H1 (cell line): ENCODE data around the gene SNX6. TPM values are rescaled to one million over a fixed set of nuclear protein-coding genes. Genes with fewer than 3 reads are reported as not detected.

Source experiments
- CTCF ChIA-PET: fragments of 300-600 bp; sonication (Branson Sonifier 250); formaldehyde crosslinking; loops from one replicate; lab custom pipeline; 2021; ENCODE audit not compliant: partially characterized antibody; lab: Charles Lee
- POLR2A ChIA-PET: fragments of 300-600 bp; sonication (Branson Sonifier 250); formaldehyde crosslinking; loops from one replicate; lab custom pipeline; 2021; ENCODE audit warnings: inconsistent platforms; ENCODE audit not compliant: partially characterized antibody; lab: Charles Lee
- DNase-seq, 2 experiments: peaks; one replicate each; pipeline versions ENCODE4 v3.0.0 to v3.0.0-alpha.2; 2010 to 2022; ENCODE audit warnings: low spot score in 2 of 2, low read depth in 1 of 2, mixed read lengths in 1 of 2
- FAIRE-seq: peaks from 2 replicates; lab custom pipeline; 2011; peaks lifted over from hg19 to GRCh38; lab: Jason Lieb, UNC
- H2AFZ ChIP-seq: 2 replicates; pipeline ENCODE4 v1.8.1; 2012; ENCODE audit warnings: low read length, inconsistent platforms
- H2AK5ac ChIP-seq: 2 replicates; pipeline ENCODE4 v1.6.1; 2013; ENCODE audit warnings: low read depth, low read length
- H2BK120ac ChIP-seq: replicated peaks from 2 replicates; pipeline ENCODE3; 2013; ENCODE audit warnings: low read depth, low read length, inconsistent platforms
- H2BK12ac ChIP-seq: 2 replicates; pipeline ENCODE4 v1.6.1; 2013; ENCODE audit warnings: low read depth, low read length
- H2BK15ac ChIP-seq: 2 replicates; pipeline ENCODE4 v1.6.1; 2013; ENCODE audit warnings: low read length
- H2BK20ac ChIP-seq: 2 replicates; pipeline ENCODE4 v1.6.1; 2013; ENCODE audit warnings: low read length
- H2BK5ac ChIP-seq: 2 replicates; pipeline ENCODE4 v1.6.1; 2013; ENCODE audit warnings: low read depth, low read length
- H3K14ac ChIP-seq: 2 replicates; pipeline ENCODE4 v1.6.1; 2013; ENCODE audit warnings: inconsistent platforms; ENCODE audit not compliant: insufficient read length
- H3K18ac ChIP-seq: 2 replicates; pipeline ENCODE4 v1.6.1; 2013; ENCODE audit warnings: low read length; ENCODE audit errors: extremely low read depth
- H3K23ac ChIP-seq: 2 replicates; pipeline ENCODE4 v1.6.1; 2013; ENCODE audit warnings: inconsistent platforms; ENCODE audit not compliant: insufficient read length
- H3K23me2 ChIP-seq: 2 replicates; pipeline ENCODE4 v1.6.1; 2013; ENCODE audit warnings: low read depth, low read length
- H3K27ac ChIP-seq: 2 replicates; pipeline ENCODE4 v1.6.1; 2011; ENCODE audit warnings: low read depth, low read length, inconsistent platforms
- H3K27me3 ChIP-seq, 4 experiments: replicated peaks in 1 of 4; 1 replicate in 1 of 4; 2 replicates in 3 of 4; pipeline versions ENCODE4 v1.6.1 to v1.8.1; 2011 to 2013; ENCODE audit warnings: low read length in 3 of 4, mild to moderate bottlenecking in 3 of 4, inconsistent platforms in 2 of 4, mixed read lengths in 2 of 4, moderate library complexity in 1 of 4; ENCODE audit not compliant: control insufficient read depth in 3 of 4, insufficient read depth in 3 of 4; ENCODE audit errors: extremely low read depth in 1 of 4
- H3K36me3 ChIP-seq, 4 experiments: 2 replicates each; pipeline versions ENCODE4 v1.6.1 to v1.8.1; 2011 to 2013; ENCODE audit warnings: mild to moderate bottlenecking in 4 of 4, low read length in 3 of 4, moderate library complexity in 2 of 4, control low read depth in 1 of 4, inconsistent platforms in 1 of 4; ENCODE audit not compliant: insufficient read depth in 4 of 4, control insufficient read depth in 2 of 4
- H3K4ac ChIP-seq: replicated peaks from 2 replicates; pipeline ENCODE3; 2013; ENCODE audit warnings: low read length, low read depth, mixed read lengths, inconsistent platforms; ENCODE audit not compliant: insufficient read length
- H3K4me1 ChIP-seq, 4 experiments: replicated peaks in 1 of 4; 1 replicate in 1 of 4; 2 replicates in 3 of 4; pipeline versions ENCODE4 v1.6.1 to v1.8.1; 2011 to 2013; ENCODE audit warnings: low read length in 3 of 4, inconsistent platforms in 2 of 4, mixed read lengths in 1 of 4; ENCODE audit not compliant: insufficient read depth in 4 of 4, control insufficient read depth in 3 of 4
- H3K4me2 ChIP-seq, 2 experiments: 2 replicates each; pipeline versions ENCODE4 v1.6.1 to v1.8.1; 2011 to 2013; ENCODE audit warnings: low read depth in 2 of 2, low read length in 2 of 2, control low read depth in 1 of 2, inconsistent platforms in 1 of 2, mild to moderate bottlenecking in 1 of 2; ENCODE audit not compliant: insufficient read depth in 1 of 2
- H3K4me3 ChIP-seq, 4 experiments: fragments of 200-600, 300-600 bp in 1 of 4; sonication (generic), shearing (Covaris generic), sonication (Bioruptor Twin) in 1 of 4; 2 replicates each; pipeline versions ENCODE4 v1.5.1 to v1.8.1; 2011 to 2016; ENCODE audit warnings: low read length in 4 of 4, low read depth in 3 of 4, control low read depth in 2 of 4, inconsistent platforms in 2 of 4, mild to moderate bottlenecking in 2 of 4, mixed read lengths in 1 of 4, moderate library complexity in 1 of 4; ENCODE audit not compliant: insufficient read depth in 2 of 4; ENCODE audit errors: extremely low read depth in 1 of 4
- H3K56ac ChIP-seq: replicated peaks from 2 replicates; pipeline ENCODE3; 2013; ENCODE audit warnings: low read depth, mild to moderate bottlenecking, mixed read lengths, low read length, inconsistent platforms; ENCODE audit not compliant: insufficient read length
- H3K79me1 ChIP-seq: 2 replicates; pipeline ENCODE4 v1.6.1; 2013; ENCODE audit warnings: low read depth, low read length, control low read depth
- H3K79me2 ChIP-seq, 2 experiments: 2 replicates each; pipeline versions ENCODE4 v1.6.1 to v1.8.1; 2012 to 2013; ENCODE audit warnings: low read length in 2 of 2, mild to moderate bottlenecking in 2 of 2, inconsistent platforms in 1 of 2; ENCODE audit not compliant: insufficient read depth in 2 of 2, control insufficient read depth in 1 of 2
- H3K9ac ChIP-seq, 4 experiments: replicated peaks in 1 of 4; 1 replicate in 1 of 4; 2 replicates in 3 of 4; pipeline versions ENCODE4 v1.6.1 to v1.8.1; 2011 to 2013; ENCODE audit warnings: low read depth in 3 of 4, low read length in 3 of 4, control low read depth in 2 of 4, mild to moderate bottlenecking in 2 of 4, moderate library complexity in 2 of 4, inconsistent platforms in 1 of 4; ENCODE audit errors: extremely low read depth in 1 of 4
- H3K9me3 ChIP-seq, 2 experiments: 2 replicates each; pipeline versions ENCODE4 v1.6.1 to v1.8.1; 2012 to 2013; ENCODE audit warnings: mild to moderate bottlenecking in 2 of 2, moderate library complexity in 2 of 2, control low read depth in 1 of 2, inconsistent platforms in 1 of 2, low read depth in 1 of 2, low read length in 1 of 2, mixed read lengths in 1 of 2; ENCODE audit not compliant: insufficient read depth in 2 of 2
- H4K20me1 ChIP-seq, 2 experiments: replicated peaks in 1 of 2; 2 replicates each; pipeline versions ENCODE3 to v1.8.1; 2011 to 2013; ENCODE audit warnings: inconsistent platforms in 2 of 2, low read length in 2 of 2, mild to moderate bottlenecking in 1 of 2; ENCODE audit not compliant: insufficient read depth in 2 of 2, control insufficient read depth in 1 of 2
- H4K5ac ChIP-seq: 2 replicates; pipeline ENCODE4 v1.6.1; 2013; ENCODE audit warnings: low read length, low read depth, mixed read lengths, inconsistent platforms; ENCODE audit not compliant: insufficient read length
- H4K8ac ChIP-seq: 2 replicates; pipeline ENCODE4 v1.8.0; 2013; ENCODE audit warnings: mild to moderate bottlenecking, moderate library complexity, low read length, inconsistent platforms; ENCODE audit not compliant: insufficient read depth; ENCODE audit errors: extremely low read depth
- H4K91ac ChIP-seq: replicated peaks from 2 replicates; pipeline ENCODE3; 2013; ENCODE audit warnings: low read length, mixed read lengths, inconsistent platforms; ENCODE audit not compliant: insufficient read length
- CHD1 ChIP-seq: IDR thresholded peaks from 2 replicates; pipeline ENCODE4 v1.6.1; 2012; ENCODE audit warnings: low read depth, low read length, improper control_type of control experiment
- FOSL1 ChIP-seq: IDR thresholded peaks from 2 replicates; pipeline ENCODE4 v1.6.1; 2011; ENCODE audit warnings: mild to moderate bottlenecking, low read depth, low read length, moderate library complexity; ENCODE audit not compliant: insufficient read depth
- GABPA ChIP-seq: IDR thresholded peaks from 2 replicates; pipeline ENCODE4 v1.6.1; 2011; ENCODE audit warnings: mild to moderate bottlenecking, low read length, moderate library complexity, borderline replicate concordance; ENCODE audit not compliant: insufficient read depth
- JUND ChIP-seq: IDR thresholded peaks from 2 replicates; pipeline ENCODE4 v1.6.1; 2011; ENCODE audit warnings: mild to moderate bottlenecking, improper control_type of control experiment, low read length
- POLR2A ChIP-seq, 2 experiments: IDR thresholded peaks; 1 replicate in 1 of 2; 2 replicates in 1 of 2; pipeline ENCODE4 v1.6.1; 2011; ENCODE audit warnings: low read depth in 2 of 2, low read length in 2 of 2, mild to moderate bottlenecking in 2 of 2; ENCODE audit errors: control extremely low read depth in 1 of 2
- POU5F1 ChIP-seq: IDR thresholded peaks from 2 replicates; pipeline ENCODE4 v1.6.1; 2011; ENCODE audit warnings: low read depth, mild to moderate bottlenecking, low read length, moderate library complexity
- RFX5 ChIP-seq: IDR thresholded peaks from 2 replicates; pipeline ENCODE4 v1.6.1; 2011; ENCODE audit warnings: low read depth, low read length, improper control_type of control experiment, borderline replicate concordance
- SAP30 ChIP-seq: fragments of 300-600 bp; sonication (generic); IDR thresholded peaks from 2 replicates; pipeline ENCODE4 v1.7.1; 2012; ENCODE audit warnings: low read length, moderate library complexity, mild to moderate bottlenecking, inconsistent platforms; ENCODE audit not compliant: insufficient read depth, insufficient replicate concordance
- SRF ChIP-seq: IDR thresholded peaks from 2 replicates; pipeline ENCODE4 v1.6.1; 2011; ENCODE audit warnings: mild to moderate bottlenecking, low read depth, low read length, moderate library complexity
- SUZ12 ChIP-seq: fragments of 200-600 bp; sonication (generic); IDR thresholded peaks from 2 replicates; pipeline ENCODE4 v1.6.1; 2012; ENCODE audit warnings: mild to moderate bottlenecking, inconsistent platforms, low read length, moderate library complexity, mixed read lengths
- TEAD4 ChIP-seq: IDR thresholded peaks from 2 replicates; pipeline ENCODE4 v1.6.1; 2012; ENCODE audit warnings: low read depth, low read length, inconsistent platforms, mixed read lengths
- WGBS, 2 experiments: shearing (Covaris generic) in 1 of 2; methylation state at CpG; one replicate each; pipeline versions ENCODE4 v1.1.6 to v1.1.7; 2013 to 2015; ENCODE audit warnings: low lambda C conversion rate in 2 of 2, mixed read lengths in 2 of 2, inconsistent platforms in 1 of 2, low coverage in 1 of 2, missing lambda C conversion rate in 1 of 2; ENCODE audit not compliant: insufficient replicate concordance in 2 of 2, insufficient coverage in 1 of 2, insufficient read length in 1 of 2; ENCODE audit errors: extremely low coverage in 1 of 2, missing lambda C conversion rate in 1 of 2; 5-methylcytosine and 5-hydroxymethylcytosine counted together
- polyA plus RNA-seq, 7 experiments: library from polyadenylated mRNA; depleted of rRNA in 3 of 7; stranded (reverse) in 5 of 7; unstranded in 2 of 7; fragments of >200 nt in 5 of 7; fragments of 200-250 nt in 2 of 7; gene quantifications; 1 replicate in 5 of 7; 2 replicates in 1 of 7; 4 replicates in 1 of 7; pipeline versions ENCODE4 v1.2.1 to v1.2.3, GENCODE V29; 2011 to 2013; ENCODE audit warnings: missing spikeins in 2 of 7, mixed read lengths in 2 of 7
- total RNA-seq: library from RNA; stranded (reverse); fragmentation: NEBNext Ultra II Directional; extraction: Animal tissue kit (Norgen Biotek cat#: 25700); gene quantifications from 2 replicates; pipeline ENCODE4 v1.2.1, GENCODE V29; 2021

The SNX6 gene
- total and polyA plus RNA-seq, 2 of the 8 experiments (the other 6 are each of a cell fraction or from before 2014, with no cell fraction given): 53.4 to 71.1 TPM

- H2AFZ ChIP-seq: no peak overlapping the region
- H3K36me3 ChIP-seq: peaks cover 9 to 63% (median 44%) of the 10 kb centered on the region in 4 experiments
- H3K23ac ChIP-seq: no peak overlapping the region
- FAIRE-seq (no peak), DNase-seq (no peak)
- H3K4me3 ChIP-seq: no peak overlapping the region
- H2BK20ac ChIP-seq: no peak overlapping the region
- 0 out of 2 replicates have a peak, but pooled peaks cover 2% of the 10 kb centered on the region for H3K79me1 ChIP-seq
- no peaks in the 10 kb centered on the region for H3K4me1 ChIP-seq
- no peak overlapping the region for H3K56ac ChIP-seq
- H3K79me2 ChIP-seq: no peaks in the 10 kb centered on the region
- no peak overlapping the region for H2AK5ac ChIP-seq
- no peak overlapping the region for H2BK5ac ChIP-seq
- peaks cover 0 to 1% of the 10 kb centered on the region in 2 experiments for H4K20me1 ChIP-seq
- no peaks in the 10 kb centered on the region for H3K23me2 ChIP-seq
- no peak overlapping the region for H2BK12ac ChIP-seq
- WGBS, 2 experiments: 94% methylated on average over 11 of the region's 11 CpGs; no CpG with 5 or more reads in 1 of the 2 experiments
- no peak overlapping the region for H3K27ac ChIP-seq
- no peaks in the 10 kb centered on the region for H3K9me3 ChIP-seq
- H3K27me3 ChIP-seq: no peaks in the 10 kb centered on the region
- no peak for TF ChIP-seq TEAD4
- no peak for TF ChIP-seq RFX5
- TF ChIP-seq SUZ12: no peak
- no peak for TF ChIP-seq JUND
- no peak for TF ChIP-seq GABPA
- TF ChIP-seq POLR2A (IDR thresholded peaks at IDR 0.05; ENCODE audit: control extremely low read depth in 1 of 2, low read depth in 2 of 2, low read length in 2 of 2): no peak
- no peak for TF ChIP-seq FOSL1
- TF ChIP-seq SRF: no peak
- no peak for TF ChIP-seq CHD1
- no peak for TF ChIP-seq POU5F1
- TF ChIP-seq SAP30: no peak
- H4K91ac ChIP-seq: no peak overlapping the region
- ChIA-PET POLR2A (interaction anchor here (1.1 kb wide), 1 partner anchor 18 kb away, joined by 3 read pairs; no protein-coding TSS in a partner anchor), CTCF (no interaction called here)
- no peak overlapping the region for H3K14ac ChIP-seq
- H3K4ac ChIP-seq: no peak overlapping the region
- H4K5ac ChIP-seq: no peak overlapping the region
- H3K4me2 ChIP-seq: no peak overlapping the region
- no peak overlapping the region for H3K9ac ChIP-seq
- no peak overlapping the region for H3K18ac ChIP-seq
- H4K8ac ChIP-seq: no peak overlapping the region
- H2BK15ac ChIP-seq: no peak overlapping the region
- H2BK120ac ChIP-seq: no peak overlapping the region
These were observed 36.1 kb downstream of the SNX6 start for GRCh38 chr14:34593740-34594375.
